Endothelial cell of hepatic sinusoid (primary cell): ENCODE results near the gene NCOA6.

ENCODE experiments used
- in situ Hi-C: cut with HindIII; loops from 2 replicates; pipeline ENCODE4 v1.10.0; 2017; ENCODE audit warnings: low sequenced_read_pairs

The NCOA6 gene

GRCh38 chr20:34706302-34706875 lies 119.1 kb downstream of the NCOA6 start:
- in situ Hi-C loops = no loop called here

- in situ Hi-C loops = no loop called here
Observed at GRCh38 chr20:34705397-34706301, 119.8 kb downstream of the NCOA6 start.

GRCh38 chr20:34705008-34705396 lies 120.4 kb downstream of the NCOA6 start:
- in situ Hi-C loops = no loop called here

- in situ Hi-C loops = no loop called here
Observed at GRCh38 chr20:34704177-34705007, 121.1 kb downstream of the NCOA6 start, which contains the start of gene TP53INP2. Gene TP53INP2 (plus strand): TSS chr20:34704344. CDS start chr20:34708740, 4,396 bp downstream.

GRCh38 chr20:34703424-34704176 lies 121.9 kb downstream of the NCOA6 start:
- in situ Hi-C loops = no loop called here

- in situ Hi-C loops = no loop called here
Observed at GRCh38 chr20:34703061-34703423, 122.4 kb downstream of the NCOA6 start.

- in situ Hi-C loops = no loop called here
Observed at GRCh38 chr20:34701405-34702085, 123.9 kb downstream of the NCOA6 start.

GRCh38 chr20:34693414-34693813 lies 132.0 kb downstream of the NCOA6 start:
- in situ Hi-C loops = loop anchor here (10.0 kb wide), 1 partner anchor 129 kb away; no protein-coding TSS in a partner anchor

- in situ Hi-C loops = loop anchor here (10.0 kb wide), 1 partner anchor 127 kb away; no protein-coding TSS in a partner anchor
Observed at GRCh38 chr20:34691838-34692237, 133.6 kb downstream of the NCOA6 start.

GRCh38 chr20:34689486-34689885 lies 136.0 kb downstream of the NCOA6 start:
- in situ Hi-C loops = no loop called here

- in situ Hi-C loops = no loop called here
Observed at GRCh38 chr20:34683667-34684066, 141.8 kb downstream of the NCOA6 start.

- in situ Hi-C loops = no loop called here
Observed at GRCh38 chr20:34680586-34681175, 144.8 kb downstream of the NCOA6 start.

- in situ Hi-C loops = no loop called here
Observed at GRCh38 chr20:34676642-34677373, 148.6 kb downstream of the NCOA6 start, which contains the start of gene PIGU. Gene PIGU (minus strand): TSS chr20:34677092. CDS start chr20:34677085, 7 bp downstream.

- in situ Hi-C loops = no loop called here
Observed at GRCh38 chr20:34675993-34676641, 149.3 kb downstream of the NCOA6 start.

GRCh38 chr20:34675561-34675960 lies 149.9 kb downstream of the NCOA6 start:
- in situ Hi-C loops = no loop called here

GRCh38 chr20:34673412-34673811 lies 152.0 kb downstream of the NCOA6 start:
- in situ Hi-C loops = no loop called here

- in situ Hi-C loops = no loop called here
Observed at GRCh38 chr20:34669094-34669493, 156.4 kb downstream of the NCOA6 start.
